HG03097 (cell line): ENCODE measurements around the gene GALNT9.

ENCODE experiments used
- ATAC-seq: cut with Tn5 transposase; IDR thresholded peaks from one replicate; pipeline ENCODE4 v1.9.1; 2021; ENCODE audit not compliant: unreplicated experiment, low FRiP score

GALNT9 gene

GRCh38 chr12:132174839-132175490, 154.4 kb downstream of the GALNT9 start:
- no peak for ATAC-seq

- ATAC-seq: no peak
Measured at GRCh38 chr12:132174015-132174838, 155.2 kb downstream of the GALNT9 start.

DNA sequence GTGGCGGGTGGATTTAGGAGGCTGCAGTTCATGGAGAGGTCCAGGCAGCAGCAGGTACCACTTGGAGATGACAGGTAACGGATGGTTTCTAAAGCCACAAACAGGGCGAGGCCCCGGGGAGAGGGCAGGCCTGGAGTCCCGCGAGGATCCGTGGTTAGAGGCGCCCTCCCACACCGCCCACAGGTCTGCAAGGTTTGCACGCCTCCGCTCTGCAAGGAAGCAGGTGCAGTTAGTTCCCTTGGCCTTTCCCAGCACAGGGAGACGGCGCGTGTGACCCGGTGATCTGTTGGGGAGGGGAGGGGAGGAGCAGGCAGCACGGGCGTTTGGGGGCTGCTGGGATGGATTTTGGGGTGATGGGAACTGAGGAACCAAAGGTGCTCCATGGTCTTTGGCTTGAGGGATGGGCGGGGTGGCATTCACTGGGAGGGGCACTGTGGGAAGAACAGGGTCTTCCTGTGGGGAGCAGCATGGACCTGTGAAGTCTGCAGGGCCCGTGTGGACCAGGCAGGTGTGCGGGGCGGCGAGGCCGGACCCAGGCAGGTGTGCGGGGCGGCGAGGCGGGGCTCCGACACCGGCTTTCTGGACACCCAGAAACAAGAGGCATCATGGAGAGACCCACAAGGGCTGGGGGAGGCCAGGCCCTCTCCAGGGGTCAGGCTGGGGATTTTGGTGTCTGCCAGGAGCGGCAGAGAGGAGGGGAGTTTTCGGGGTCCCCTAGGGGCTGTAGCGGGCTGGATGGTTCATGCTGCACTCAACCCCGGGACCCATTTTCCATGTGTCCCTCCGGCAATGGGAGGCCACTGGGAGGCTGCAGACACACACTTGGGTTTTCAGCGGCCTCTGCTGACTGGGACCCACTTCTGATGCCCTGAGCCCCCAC, 156.0 kb downstream of the GALNT9 start:
- ATAC-seq: no peak

- ATAC-seq: no peak
Measured at GRCh38 chr12:132172619-132173018, 156.8 kb downstream of the GALNT9 start.

- no peak for ATAC-seq
Measured at GRCh38 chr12:132171968-132172521, 157.3 kb downstream of the GALNT9 start.

DNA sequence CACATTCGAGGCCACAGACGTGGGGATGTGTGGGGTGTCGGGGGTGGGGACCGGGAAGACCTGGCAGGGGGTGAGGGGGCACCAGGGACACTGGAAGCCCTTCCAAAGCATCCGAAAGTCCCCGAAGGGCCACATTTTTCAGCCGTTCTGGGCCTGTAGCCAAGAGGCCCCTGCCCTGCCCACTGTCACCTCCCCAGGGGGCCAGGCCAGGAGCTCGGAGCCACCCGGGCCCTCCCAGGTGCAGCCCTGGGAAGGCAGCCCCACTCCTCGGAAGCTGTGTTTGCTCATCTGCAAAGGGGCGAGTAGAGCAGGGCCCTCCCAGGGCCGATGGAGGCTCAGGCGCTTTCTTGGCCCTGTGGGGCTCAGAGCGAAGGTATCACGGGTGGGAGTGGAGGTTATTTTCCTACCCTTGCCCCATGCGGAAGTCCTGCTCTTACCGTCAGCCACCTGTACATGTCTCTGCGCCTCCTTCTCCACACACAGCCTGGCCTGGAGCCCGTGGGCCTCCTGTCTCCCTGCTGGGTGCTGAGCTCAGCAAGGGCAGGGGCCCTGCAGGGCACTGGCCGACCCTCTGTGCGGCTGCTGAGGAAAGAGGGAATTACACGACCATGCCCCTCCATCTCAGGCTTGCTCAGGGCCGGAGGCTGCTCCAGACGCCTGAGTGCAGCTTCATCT, 158.0 kb downstream of the GALNT9 start:
- ATAC-seq: no peak

DNA sequence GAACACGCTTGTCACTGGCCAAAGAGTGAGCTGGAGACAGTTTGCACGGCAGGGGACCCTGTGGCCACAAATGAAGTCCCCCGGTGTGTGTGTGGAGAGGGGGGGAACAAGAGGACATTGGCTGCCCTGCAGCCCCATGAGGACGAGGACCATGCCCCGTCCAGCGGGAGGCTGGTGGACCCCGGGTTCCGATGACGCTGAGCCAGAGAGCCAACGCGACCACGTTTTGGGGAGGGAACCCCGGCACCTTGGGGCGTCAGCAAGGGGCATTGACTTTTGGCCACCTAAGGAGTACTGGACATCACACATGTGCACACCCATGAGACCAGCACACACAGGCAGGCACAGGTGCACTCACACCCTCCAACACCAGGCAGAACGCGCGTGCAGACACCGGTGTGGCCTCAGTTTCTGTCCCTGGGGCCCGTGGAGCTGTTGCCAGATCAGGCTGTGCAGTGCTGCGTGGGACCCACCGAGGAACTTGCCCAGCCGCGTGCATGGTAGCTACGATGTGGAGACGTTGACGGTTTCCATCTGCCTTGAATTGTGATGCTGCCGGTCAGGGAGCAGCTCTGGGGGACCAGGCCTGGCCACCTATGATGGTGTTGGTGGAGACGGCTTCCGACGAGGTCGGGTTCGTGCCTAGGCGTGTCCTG, 158.6 kb downstream of the GALNT9 start:
- ATAC-seq: no peak

DNA sequence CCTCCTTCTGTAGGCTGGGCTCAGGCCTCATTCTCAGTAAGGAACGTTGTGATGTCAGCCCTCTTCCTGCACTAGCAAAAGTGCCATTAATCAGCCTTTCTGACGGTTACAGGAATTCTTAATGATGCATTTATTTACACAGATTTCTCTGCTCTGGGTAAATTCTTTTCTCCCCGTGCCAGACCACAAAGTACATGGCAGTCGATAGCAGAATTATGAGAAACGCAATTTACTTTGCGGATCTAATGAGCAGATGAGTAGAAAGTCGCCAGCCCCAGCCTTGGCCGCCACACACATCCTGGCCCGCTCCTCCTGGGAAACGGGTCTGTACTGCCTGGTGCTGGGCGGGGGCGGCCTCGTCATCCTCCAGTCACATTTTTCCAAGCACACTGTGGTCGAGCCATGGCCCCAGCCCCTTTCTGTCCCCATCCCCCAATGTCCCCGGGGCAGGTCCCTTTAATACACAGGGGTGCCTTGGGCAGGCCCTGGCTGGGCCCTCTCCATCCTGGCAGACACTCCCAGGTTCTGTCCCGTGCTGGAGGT, 159.2 kb downstream of the GALNT9 start:
- ATAC-seq: no peak

DNA sequence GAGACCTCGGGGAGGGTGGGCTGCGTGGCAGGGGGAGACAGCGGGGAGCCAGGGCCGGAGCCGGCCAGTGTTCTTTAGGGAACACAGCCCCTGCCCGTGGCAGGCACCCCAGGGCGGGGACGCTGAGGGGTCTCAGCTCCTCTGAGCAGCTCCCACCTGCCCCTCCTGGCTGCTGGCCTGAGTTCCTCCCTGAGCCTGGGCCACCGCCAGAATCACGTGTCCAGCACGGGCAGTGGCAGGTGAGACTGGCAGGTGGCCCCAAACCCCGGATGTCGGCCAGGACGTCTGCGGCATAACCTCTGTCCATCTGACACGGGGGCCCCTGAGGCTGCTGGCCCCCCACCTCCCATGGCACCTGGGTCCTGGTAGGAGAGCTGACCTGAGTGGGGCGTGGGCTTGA, 160.0 kb downstream of the GALNT9 start:
- ATAC-seq: no peak

DNA sequence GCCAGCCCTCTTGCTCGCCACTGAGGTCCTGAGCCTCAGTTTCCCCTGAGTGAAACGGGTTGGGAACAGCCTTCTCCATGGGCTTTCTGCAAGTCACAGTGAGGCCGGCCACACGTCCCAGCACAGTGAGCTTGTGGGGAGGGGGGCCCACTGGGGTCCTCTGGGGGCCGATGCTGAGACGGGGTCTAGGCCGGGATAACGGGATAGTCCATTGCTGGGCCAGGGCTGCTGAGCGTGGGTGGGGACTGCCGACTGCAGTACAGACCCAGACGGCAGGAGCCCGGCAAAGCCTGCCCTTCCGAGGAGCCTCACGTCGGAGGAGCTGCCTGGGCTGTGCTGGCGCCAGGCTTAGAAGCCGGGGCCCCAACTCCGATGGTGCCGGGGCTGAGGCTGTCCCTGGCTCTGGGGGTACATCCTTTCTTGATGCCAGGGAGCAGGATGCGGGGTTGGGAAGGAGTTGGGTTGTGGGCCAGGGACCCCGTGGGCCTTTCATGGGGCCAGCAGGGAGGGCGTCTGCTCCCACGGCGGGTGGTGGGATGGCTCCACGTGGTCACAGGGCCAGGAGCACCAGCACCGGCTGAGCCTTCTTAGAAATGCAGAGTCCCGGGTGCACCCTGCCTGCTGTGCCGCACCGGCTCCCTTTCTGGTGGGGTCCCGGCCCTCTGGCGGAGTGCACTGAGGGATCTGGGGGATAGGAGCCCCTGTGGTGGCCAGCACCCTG, 160.9 kb downstream of the GALNT9 start:
- ATAC-seq: no peak

DNA sequence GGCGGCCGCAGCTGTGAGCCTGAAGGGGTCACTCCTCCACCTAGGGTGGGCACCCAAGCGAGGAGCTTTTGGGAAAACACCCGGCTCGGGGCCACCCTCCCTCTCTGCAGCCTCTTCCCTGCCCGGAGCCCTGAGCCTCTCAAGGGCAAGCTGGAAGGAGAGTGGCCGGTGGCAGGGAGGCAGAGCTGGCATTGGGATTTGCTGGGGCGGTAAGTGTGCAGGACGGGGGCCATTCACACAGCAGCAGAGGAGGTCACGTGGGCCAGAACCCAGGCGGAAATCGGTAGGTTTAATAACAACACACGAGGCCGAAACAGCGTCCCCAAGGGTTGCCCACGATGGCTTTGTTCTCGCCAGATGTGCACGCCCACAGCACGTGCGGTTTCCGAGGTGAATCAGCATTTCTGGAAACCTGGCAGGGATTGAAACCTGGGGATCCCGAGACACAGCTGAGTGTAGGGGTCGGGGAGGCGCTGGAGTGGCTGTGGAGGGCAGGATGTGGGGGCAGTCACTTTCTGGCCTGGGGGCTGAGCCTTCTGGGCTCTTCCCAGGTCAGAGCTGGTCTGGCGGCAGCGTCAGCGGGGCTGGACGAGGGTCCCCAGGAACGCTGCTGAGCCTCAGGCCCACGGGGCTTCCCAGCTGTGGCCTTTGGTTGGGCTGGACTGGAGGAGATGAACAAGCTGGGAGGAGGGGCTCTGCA, 161.6 kb downstream of the GALNT9 start:
- ATAC-seq: no peak

DNA sequence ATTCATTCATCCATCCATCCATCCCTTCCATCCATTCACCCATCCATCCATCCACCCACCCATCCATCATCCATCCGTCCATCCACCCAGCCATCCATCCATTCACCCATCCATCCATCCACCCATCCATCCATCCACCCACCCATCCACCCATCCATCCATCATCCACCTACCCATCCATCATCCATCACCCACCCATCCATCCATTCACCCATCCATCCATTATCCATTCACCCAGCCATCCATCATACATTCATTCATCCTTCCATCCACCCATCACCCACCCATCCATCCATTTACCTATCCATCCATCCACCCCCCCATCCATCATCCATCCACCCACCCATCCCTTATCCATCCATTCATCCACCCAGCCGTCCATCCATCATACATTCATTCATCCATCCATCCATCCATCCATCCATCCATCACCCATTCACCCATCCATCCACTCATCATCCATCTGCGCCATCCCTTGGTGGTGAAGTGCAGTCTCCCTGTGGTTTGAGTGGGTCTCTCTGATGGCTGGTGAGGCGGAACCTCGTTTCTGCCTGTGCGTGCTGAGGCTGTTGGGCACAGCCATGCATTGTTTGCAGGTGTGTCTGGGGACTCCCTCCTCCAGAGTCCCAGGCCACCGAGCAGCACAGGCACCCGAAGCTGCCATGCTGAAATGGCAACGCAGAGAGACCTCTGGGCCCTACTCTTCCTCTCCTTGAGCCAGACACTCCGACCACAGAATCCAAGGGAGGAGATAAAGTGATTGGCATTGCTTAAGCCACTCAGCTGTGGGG, 162.4 kb downstream of the GALNT9 start:
- ATAC-seq: no peak

DNA sequence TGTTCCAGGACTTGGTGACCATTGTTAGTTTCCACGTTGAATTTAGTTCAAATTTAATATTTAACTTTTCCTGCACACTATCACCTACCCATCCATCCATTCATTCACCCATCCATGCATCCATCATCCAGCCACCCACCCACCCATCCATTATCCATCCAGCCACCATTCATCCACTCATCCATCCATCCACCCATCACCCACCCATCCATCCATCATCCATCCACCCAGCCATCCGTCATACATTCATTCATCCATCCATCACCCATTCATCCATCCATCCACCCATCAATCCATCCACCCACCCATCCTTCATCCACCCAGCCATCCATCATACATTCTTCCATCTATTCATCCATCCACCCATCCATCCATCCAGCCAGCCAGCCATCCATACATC, 163.3 kb downstream of the GALNT9 start:
- ATAC-seq: no peak

DNA sequence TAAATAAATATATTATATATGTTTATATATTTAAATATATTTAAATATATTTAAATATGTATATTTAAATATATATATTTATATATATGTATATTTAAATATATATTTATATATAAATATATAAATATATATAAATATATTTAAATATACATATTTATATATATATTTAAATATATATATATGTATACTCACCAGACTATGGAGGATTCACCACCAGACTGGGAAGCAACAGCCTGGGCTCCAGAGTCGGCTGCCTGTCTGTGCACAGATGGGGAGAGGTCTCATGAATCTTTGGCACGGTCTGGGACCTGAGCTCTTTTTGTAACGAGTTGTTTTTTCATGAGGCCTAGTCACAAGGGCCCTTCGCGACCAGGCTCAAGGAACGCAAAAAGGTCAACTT, 163.8 kb downstream of the GALNT9 start:
- ATAC-seq: no peak

- ATAC-seq: no peak
Measured at GRCh38 chr12:132164426-132164825, 165.0 kb downstream of the GALNT9 start.

DNA sequence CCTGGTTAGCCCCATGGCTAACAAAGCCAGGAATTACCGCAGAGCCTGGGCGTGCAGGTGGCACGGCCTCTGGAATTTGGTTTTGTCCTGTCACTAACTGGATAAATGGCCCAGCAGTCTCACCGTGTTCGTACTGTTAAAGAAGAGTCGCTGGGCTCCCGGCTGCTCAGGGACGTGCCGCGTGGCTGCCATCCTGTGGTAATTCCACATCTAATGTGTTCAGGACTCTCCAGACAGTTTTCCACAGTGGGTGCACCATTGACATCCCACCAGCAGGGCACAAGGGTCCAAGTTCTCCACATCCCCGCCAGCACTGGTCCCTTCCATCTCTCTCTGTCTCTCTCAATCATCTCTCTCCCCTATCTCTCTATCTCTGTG, 165.5 kb downstream of the GALNT9 start:
- ATAC-seq: no peak

GRCh38 chr12:132163041-132163910, 166.1 kb downstream of the GALNT9 start:
- ATAC-seq: no peak
